Measurements from ENCODE around the gene DNAH7. TPM values are rescaled to one million over a fixed set of nuclear protein-coding genes. Genes with fewer than 3 reads are reported as not detected.
"Not testable (repeated sequence)": the region's sequence is repeated elsewhere in the genome, so short reads cannot be mapped to it uniquely, and the experiment has no call there.

The DNAH7 gene
- total RNA-seq, 1 experiment from 2014 or later, result 0.14 TPM

DNA sequence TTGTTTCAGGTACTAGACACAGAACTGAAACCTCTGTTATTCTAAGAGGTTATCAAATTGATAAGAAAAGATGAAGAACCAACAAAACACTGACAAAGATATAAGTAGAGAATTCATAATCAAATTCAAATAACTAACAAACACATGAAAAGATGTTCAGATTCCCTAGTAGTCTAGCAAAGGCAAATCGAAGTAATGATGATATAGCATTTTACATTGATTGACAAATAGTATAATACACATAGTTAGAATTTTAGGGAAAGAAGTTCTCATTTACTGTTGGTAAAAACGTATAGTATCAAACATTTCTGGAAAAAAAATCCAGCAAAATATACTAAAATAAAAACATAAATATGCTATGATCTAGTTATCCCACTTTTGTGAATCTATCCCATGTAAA lies 50.6 kb downstream of the DNAH7 start:
- DNase-seq (ENCODE audit: low read depth), result no peak
- in situ Hi-C loops (cut with HindIII; ENCODE audit: low pct_unique_long_range_greater_than_20kb, low sequenced_read_pairs), result no loop called here

DNA sequence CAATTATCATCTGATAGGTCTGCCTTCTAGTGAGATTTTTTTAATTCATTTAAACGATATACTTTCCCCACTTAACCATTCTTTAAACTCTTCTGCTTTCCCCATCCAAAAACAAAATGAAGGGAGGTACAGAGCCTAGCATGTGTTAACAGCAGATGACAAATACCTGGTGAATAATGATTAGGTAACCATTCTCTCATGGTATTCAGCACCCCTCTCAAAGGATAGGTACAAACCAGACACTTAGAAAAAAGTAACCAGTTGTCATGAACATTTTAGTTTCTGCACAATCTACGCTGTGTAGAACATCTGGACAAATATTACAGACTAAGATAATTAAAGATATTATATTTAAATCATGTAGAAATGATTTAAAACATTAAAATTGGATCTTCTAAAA lies 56.3 kb downstream of the DNAH7 start:
- in situ Hi-C loops (cut with HindIII; ENCODE audit: low pct_unique_long_range_greater_than_20kb, low sequenced_read_pairs), result no loop called here
- DNase-seq (ENCODE audit: low read depth), result no peak

DNA sequence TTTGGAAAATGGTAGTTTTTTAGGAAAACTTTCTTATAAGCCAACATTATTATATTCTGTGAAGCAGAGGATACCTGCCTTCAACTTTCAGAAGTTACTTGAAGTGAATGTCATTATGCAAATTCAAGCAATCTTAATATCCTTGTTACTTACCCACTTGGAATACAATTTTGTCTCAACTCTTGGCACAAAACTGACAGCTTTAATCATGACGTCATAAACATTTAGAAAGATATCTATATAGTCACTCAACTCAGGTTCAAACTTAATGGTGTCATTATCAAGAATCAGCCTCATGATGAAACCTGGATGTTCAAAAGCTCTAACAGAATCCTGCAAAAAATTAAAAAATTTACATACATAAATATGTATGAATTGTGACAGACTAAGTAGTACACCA lies 68.1 kb downstream of the DNAH7 start:
- in situ Hi-C loops (cut with HindIII; ENCODE audit: low pct_unique_long_range_greater_than_20kb, low sequenced_read_pairs), result no loop called here
- DNase-seq (ENCODE audit: low read depth), result no peak

DNA sequence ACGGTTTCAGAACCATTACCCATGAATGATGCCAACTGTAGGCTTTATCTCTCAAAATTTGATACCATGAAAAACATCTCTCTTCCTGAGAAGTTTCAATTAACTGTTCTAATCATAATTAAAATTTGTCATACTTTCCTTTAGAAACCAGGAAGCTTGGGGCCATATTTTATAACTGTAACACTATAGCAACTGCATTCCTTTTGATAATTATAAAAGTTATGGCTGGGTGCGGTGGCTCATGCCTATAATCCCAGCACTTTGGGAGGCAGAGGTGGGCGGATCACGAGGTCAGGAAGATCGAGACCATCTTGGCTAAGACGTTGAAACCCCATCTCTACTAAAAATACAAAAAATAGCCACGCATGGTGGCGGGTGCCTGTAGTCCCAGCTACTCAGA lies 70.6 kb downstream of the DNAH7 start:
- DNase-seq (ENCODE audit: low read depth), result no peak
- in situ Hi-C loops (cut with HindIII; ENCODE audit: low pct_unique_long_range_greater_than_20kb, low sequenced_read_pairs), result no loop called here

DNA sequence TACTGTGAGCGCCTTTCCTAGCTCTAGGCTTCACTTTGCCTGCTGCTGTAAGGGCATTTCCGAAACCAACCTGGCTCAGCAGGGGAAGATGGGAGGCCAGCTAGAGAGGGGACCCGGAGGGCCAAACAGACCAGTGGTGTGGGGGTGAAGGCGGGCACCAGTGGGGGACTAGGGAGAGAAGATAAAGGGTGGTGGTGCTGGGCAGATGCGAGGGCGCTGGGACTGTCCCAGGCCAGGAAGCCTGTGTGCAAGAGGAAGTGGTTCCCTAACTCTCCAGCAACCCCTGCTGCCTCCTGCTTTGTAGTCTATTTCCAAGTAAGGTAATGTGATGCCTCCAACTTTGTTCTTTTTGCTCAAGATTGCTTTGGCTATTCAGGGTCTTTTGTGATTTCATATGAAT lies 73.1 kb downstream of the DNAH7 start:
- in situ Hi-C loops (cut with HindIII; ENCODE audit: low pct_unique_long_range_greater_than_20kb, low sequenced_read_pairs), result no loop called here
- DNase-seq (ENCODE audit: low read depth), result no peak

DNA sequence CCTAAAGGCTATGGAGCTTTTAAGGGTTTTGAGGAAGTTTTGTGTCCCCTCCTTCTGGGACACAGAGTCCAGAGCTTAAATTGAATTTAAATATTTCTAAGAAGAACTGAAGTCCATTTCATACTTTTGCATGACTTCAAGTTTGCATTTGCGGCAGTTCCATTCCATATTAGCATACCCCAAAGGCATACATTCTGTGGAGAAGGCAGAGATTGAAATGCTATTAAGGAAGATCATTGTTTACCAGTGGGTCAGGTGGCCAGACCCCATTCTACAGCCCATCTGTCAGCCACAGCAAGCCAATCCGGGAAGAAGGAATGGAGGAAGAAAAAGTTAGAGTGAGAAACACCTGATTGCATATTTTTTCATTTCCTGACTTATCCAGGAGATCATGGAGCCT lies 75.0 kb downstream of the DNAH7 start:
- DNase-seq (ENCODE audit: low read depth), result no peak
- in situ Hi-C loops (cut with HindIII; ENCODE audit: low pct_unique_long_range_greater_than_20kb, low sequenced_read_pairs), result no loop called here

DNA sequence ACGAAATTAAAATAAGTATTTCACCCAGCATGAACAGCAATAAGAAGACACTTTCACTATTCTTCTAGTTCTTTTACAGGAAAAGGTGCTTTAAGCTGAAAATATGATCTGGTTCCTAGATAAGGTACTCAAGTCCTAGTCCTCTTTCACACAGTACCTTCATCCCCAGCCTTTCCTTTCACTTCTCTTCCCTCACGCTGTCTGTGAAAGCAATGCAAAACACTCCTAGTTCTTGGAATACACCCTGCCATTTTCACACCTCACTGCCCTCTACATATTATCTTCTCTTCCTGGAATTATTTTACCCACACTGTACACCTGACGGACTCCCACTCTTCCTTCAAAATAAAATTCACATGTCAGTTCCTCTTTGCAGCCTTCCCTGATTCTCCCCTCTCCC lies 82.9 kb downstream of the DNAH7 start:
- in situ Hi-C loops (cut with HindIII; ENCODE audit: low pct_unique_long_range_greater_than_20kb, low sequenced_read_pairs), result no loop called here
- peak; percentile 8 for DNase-seq (ENCODE audit: low read depth)

DNA sequence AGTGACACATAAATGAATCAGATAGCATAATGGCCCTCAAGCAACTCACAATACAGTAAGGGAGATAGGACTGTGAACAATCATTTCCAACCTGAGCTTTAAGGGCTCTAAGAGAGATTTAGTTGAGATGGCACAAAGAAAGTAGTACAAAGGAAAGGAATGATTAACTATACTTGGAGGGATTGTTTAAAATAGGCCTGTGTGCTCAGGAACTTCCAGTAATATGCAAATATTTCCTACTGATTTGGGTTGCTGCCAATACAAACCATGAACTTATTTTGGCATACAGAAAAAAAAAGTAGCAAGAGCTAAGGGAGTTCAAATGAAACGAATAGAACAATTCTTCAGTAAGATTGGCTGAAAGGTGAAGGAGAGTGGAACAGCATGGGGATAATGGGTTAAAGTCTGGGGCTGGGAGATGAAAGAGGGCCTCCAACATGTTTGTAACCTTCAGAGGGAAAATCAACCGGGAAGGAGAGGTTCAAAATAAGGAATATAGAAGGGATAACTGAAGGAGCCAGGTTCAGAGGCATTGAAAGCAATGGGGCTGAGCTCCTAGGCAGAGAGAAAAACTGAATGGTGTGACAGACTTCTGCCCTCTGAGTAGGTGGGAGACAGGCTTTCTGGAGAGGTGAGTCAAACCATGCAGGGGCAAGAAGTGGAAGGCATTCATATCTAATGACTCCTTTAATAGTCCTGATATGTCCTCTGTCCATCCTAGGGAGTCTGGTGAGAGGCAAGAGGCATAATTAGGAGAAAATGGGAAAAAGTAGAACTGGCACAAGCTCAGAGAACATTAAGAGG lies 83.5 kb downstream of the DNAH7 start:
- in situ Hi-C loops (cut with HindIII; ENCODE audit: low pct_unique_long_range_greater_than_20kb, low sequenced_read_pairs), result no loop called here
- peak; percentile 18 for DNase-seq (ENCODE audit: low read depth)

DNA sequence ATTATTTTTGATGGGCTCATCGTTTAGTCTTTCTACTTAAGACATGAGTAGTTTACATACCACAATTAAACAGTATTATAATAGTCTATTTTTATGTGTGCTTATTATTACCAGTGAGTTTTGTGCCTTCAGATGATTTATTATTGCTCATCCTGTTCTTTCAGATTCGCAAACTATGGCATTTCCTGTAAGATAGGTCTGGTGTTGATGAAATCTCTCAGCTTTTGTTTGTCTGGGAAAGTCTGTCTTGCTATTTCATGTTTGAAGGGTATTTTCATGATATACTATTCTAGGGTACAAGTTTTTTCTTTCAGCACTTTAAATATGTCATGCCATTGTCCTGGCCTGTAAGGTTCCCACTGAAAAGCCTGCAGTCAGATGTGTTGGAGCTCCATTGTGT lies 101.3 kb downstream of the DNAH7 start:
- no peak for DNase-seq (ENCODE audit: low read depth)
- in situ Hi-C loops (cut with HindIII; ENCODE audit: low pct_unique_long_range_greater_than_20kb, low sequenced_read_pairs), result no loop called here

DNA sequence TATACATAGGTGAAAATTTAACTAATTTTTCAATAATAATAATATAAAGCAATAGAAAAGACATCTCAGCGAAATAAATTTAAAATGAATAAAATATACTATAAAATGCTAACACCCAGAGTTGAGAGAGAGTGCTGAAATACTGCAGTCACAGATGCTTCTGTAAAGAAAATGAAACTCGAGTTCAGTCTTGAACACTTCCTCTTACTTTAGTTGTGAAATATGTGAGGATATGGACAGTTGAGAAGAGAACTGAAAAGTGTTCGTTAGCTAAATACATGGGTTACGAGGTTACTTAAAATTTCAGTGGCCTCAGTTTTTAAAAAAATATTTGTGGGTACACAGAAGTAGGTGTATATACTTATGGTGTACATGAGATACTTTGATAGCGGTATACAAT lies 106.8 kb downstream of the DNAH7 start:
- no peak for DNase-seq (ENCODE audit: low read depth)

DNA sequence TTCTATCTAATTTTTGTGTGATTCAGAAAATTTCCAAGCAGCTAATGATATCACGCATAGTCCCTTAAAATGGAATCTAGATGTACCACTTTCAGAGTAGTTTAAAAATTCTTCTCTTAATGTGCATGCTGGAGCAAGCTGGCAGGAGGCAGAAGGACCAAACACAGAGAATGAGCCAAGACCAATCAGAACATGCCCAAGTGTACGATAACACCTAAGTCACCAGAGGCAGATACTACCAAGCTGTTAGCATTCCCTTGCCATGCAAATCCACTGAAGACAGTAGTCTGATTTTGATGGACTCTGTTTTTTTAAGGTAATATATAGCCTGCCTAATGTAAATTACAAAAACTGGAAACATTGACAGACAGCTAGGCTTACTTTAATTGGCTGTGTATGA lies 109.3 kb downstream of the DNAH7 start:
- no peak for DNase-seq (ENCODE audit: low read depth)
- in situ Hi-C loops (cut with HindIII; ENCODE audit: low pct_unique_long_range_greater_than_20kb, low sequenced_read_pairs), result no loop called here

More for the DNA sequence above, 106.8 kb downstream of the DNAH7 start:
- in situ Hi-C loops (cut with HindIII; ENCODE audit: low pct_unique_long_range_greater_than_20kb, low sequenced_read_pairs), result no loop called here

DNA sequence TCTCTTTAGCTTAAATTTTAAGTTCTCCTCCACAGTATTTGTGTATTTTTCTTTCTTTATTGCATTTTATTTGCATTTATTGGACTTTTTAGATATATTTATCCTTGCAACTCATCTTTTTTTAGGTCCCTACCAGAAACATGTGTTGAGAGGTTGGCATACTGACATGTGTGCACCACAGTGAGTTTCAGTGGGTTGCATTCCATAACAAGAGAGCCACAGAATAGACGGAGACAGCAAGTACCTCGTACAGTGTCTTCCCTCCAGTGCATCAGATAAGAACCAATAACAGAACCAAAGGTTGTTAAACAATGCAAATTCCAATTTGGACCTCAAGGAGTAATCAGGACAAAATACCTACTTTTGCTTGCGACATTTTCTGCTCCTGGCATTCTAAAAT lies 111.9 kb downstream of the DNAH7 start:
- DNase-seq (ENCODE audit: low read depth), result no peak
- in situ Hi-C loops (cut with HindIII; ENCODE audit: low pct_unique_long_range_greater_than_20kb, low sequenced_read_pairs), result no loop called here

DNA sequence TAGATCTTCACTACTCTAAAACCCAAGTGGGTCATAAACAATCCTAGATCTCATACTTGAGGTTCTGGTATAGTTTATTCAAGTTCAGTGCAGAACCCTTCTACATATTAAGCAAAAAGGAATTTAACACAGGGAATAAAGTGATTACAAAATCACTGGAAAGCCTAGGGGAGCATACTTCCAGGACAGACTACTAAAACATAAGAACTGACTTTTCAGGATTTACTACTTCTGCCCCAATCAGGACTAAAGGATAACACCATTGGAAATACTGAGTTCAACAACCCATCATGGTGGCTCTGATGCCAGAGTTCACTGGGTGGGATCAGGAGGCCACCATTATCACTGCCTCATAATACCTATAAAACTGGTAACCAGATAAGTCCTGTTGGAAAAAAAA lies 123.6 kb downstream of the DNAH7 start:
- no peak for DNase-seq (ENCODE audit: low read depth)
- in situ Hi-C loops (cut with HindIII; ENCODE audit: low pct_unique_long_range_greater_than_20kb, low sequenced_read_pairs), result no loop called here

DNA sequence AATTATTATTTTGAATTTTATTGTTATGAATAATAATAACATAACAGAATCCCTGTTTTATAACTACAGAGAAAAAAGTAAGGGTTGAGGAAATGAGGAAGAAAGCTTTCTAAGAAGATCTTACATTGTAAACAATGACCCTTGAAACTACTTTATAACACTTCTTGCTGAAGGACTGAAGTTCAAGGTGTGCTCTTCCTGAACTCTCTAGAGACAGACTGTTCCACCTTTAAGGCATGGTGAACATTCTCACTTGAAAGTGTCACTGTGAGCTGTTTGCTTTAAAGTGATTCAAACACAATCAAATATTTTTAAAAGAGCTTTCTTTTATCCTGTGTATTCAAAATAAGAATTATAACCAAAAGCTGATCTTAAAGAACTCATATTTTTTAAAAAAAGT lies 131.5 kb downstream of the DNAH7 start:
- DNase-seq (ENCODE audit: low read depth), result no peak
- in situ Hi-C loops (cut with HindIII; ENCODE audit: low pct_unique_long_range_greater_than_20kb, low sequenced_read_pairs), result no loop called here

DNA sequence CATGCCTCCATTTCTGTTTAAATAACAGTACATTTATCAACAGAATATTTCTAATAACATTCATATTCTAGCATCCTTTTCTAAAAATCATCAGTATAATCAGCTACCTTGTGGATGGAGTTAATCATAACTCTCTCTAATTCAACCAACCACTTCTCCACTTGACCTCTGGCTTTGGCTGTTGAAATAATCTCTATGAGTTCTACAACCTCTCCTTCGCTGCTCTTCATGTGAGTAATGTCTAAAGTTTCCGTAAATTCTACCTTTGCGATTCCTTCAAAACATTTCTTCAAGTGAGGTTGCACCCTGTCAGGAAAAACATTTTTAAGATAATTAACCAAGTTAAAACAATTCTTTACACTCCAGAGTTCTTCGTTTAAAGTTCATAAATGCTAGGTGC lies 134.2 kb downstream of the DNAH7 start:
- no peak for DNase-seq (ENCODE audit: low read depth)
- in situ Hi-C loops (cut with HindIII; ENCODE audit: low pct_unique_long_range_greater_than_20kb, low sequenced_read_pairs), result no loop called here

DNA sequence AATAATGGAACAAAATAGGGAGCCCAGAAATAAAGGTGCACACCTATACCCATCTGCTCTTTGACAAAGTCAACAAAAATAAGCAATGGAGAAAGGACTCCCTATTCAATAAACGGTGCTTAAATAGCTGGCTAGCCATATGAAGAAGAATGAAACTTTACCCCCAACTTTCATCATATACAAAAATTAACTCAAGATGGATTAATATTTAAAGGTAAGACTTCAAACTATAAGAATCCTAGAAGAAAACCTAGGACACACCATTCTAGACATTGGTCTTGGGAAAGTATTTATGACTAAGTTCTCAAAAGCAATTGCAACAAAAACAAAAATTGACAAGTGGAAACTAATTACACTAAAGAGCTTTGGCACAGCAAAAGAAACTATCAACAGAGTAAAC lies 139.1 kb downstream of the DNAH7 start:
- no peak for DNase-seq (ENCODE audit: low read depth)
- in situ Hi-C loops (cut with HindIII; ENCODE audit: low pct_unique_long_range_greater_than_20kb, low sequenced_read_pairs), result no loop called here

DNA sequence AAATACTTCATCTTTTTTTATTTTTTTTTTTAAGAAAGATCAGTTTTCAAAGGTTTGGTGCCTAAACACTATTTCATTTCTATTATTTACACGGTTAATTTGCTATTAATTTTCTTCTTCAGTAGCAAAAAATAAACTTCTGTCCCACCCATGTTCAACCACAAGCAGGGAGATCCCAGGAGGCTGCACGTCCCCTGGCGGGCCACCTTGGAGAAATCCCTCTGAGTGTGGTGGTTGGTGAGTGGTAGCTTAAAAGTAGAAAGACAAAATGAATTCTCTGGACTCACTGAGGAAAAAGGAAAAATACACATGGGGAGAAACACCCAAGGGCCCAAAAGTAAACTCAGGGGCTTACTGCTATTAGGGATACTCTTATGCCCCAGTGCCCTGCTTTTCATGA lies 143.5 kb downstream of the DNAH7 start:
- in situ Hi-C loops (cut with HindIII; ENCODE audit: low pct_unique_long_range_greater_than_20kb, low sequenced_read_pairs), result no loop called here

DNA sequence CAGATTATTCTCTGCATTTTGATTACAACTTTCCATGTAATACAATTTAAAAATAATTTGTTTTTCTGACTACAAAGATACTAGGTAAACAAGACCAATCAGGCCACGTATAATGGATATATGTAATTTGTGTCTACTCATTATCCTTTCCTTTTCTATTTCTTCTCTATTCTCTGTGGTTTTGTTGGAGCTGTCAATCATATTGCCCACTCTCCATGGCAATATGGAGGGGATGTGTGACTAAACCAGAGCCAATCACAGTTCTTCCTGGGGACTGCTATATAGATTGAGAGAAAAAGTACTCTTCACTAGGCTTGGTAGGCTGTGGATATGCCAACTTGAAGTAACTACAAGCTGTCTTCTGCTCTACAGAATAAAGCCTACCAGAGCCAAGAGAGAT lies 144.7 kb downstream of the DNAH7 start:
- no peak for DNase-seq (ENCODE audit: low read depth)
- in situ Hi-C loops (cut with HindIII; ENCODE audit: low pct_unique_long_range_greater_than_20kb, low sequenced_read_pairs), result no loop called here

More for the DNA sequence above, 143.5 kb downstream of the DNAH7 start:
- no peak for DNase-seq (ENCODE audit: low read depth)

DNA sequence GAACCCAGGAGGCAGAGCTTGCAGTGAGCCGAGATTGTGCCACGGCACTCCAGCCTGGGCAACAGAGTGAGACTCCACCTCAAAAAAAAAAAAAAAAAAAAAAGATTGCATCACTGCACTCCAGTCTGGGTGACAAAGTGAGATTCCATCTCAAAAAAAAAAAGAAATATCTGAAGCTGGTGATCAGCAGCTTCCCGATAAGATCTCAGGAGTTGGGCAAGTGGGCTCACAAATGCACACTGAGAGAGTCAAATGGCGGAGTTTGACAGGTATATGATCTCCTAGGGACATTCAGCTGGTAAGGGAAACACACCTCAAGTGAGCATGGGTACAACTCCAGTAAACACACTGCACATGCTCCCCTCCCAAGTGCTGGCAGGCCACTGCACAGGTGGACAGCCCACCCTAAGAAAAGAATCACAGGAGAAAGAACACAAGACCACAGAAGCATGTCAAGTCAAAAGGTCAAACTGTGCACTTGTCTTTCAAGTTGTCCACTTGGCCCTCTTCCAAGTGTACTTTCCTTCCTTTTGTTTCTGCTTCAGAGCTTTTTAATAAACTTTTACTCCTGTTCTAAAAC lies 151.5 kb downstream of the DNAH7 start:
- DNase-seq (ENCODE audit: low read depth), result peak; percentile 15
- in situ Hi-C loops (cut with HindIII; ENCODE audit: low pct_unique_long_range_greater_than_20kb, low sequenced_read_pairs), result not testable (repeated sequence)

DNA sequence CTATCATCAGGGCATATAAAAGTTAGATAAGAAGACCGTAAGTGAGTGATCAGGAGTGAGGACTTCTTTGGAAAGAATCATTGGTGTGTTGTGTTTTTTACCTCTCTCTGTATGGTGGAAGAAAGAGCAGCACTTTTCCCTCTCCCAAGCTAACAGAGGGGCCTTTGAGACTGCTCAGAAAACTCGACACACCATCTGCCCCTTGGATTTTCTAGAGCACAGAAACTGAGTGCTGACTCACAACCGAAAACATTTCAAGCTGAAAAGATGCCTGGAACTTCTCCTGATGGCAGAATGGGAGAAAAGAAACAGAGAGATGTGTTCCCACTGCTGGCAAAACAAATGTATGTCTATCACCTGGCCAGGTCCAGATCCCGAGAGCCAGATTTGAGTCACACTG lies 156.6 kb downstream of the DNAH7 start:
- in situ Hi-C loops (cut with HindIII; ENCODE audit: low pct_unique_long_range_greater_than_20kb, low sequenced_read_pairs), result no loop called here
- no peak for DNase-seq (ENCODE audit: low read depth)

Measured in Caki2 (cell line).